ENCODE data around the gene AIMP2.

DNA sequence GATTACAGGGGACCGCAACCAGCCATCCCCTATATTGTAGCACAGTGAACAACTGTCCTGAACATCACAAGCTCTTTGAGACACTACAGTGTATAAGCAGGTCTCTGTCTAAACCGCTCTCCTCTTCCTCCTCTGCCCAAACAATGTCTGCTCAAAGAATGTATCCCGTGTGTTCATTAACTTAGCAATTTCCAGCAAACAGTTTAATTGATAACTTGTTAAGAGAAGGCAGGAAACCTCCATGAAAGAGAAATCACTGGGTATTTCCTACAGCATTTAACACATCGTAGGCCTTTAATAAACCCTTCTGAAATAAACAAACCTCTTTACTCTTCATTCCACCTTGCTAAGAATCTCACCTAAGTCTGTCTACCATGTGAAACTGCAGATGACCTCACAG, 1.7 kb upstream of the AIMP2 start:
- TF ChIP-seq ARNT (IDR thresholded peaks at IDR 0.05) (no peak), CTBP1 (IDR thresholded peaks at IDR 0.05; ENCODE audit: borderline replicate concordance) (no peak), NFRKB (IDR thresholded peaks at IDR 0.05) (no peak), FOXM1 (IDR thresholded peaks at IDR 0.05; ENCODE audit: borderline replicate concordance) (no peak), SUZ12 (IDR thresholded peaks at IDR 0.05) (no peak), SP1 (IDR thresholded peaks at IDR 0.05) (no peak)

Data from HEK293T (cell line).